Inferior parietal cortex (tissue), 1 donor: ENCODE data around the gene ANO10.

Experiments
- DNase-seq: peaks from one replicate; pipeline ENCODE4 v3.0.0-alpha.2; 2016; ENCODE audit errors: extremely low spot score

The ANO10 gene

DNA sequence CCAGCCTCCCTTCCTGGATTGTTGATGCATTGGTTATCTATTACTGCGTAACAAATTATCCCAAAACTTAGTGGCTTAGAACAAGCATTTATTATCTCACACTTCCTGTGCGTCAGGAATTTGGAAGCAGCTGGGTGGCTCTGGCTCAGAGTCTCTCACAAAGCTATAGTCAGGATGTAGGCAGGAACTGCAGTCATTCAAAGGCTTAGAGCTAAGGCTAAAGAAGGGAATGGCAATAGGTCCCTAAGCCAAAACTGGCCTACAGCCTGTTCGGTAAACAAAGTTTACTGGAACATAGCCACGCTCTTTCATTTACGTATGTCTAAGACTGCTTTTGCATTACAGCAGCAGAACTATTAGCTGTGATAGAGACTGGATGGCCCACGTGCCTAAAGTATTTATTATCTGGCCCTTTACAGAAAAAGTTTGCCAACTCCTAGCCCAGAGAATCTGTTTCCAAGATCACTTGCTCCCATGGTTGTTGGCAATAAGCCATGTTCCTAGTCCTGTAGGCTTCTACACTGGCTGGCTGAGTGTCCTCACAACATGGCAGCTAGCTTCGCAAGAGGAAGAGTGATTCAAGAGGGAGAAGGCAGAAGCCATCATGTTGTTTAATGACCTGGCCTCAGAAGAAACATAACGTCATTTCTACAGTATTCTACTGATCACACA lies 203.1 kb downstream of the ANO10 start:
- DNase-seq, result no peak

GRCh38 chr3:43417133-43417532 lies 204.7 kb downstream of the ANO10 start:
- no peak for DNase-seq

- no peak for DNase-seq
Observed at GRCh38 chr3:43415088-43415487, 206.7 kb downstream of the ANO10 start.

- DNase-seq, result no peak
Observed at GRCh38 chr3:43413676-43414368, 208.0 kb downstream of the ANO10 start.

DNA sequence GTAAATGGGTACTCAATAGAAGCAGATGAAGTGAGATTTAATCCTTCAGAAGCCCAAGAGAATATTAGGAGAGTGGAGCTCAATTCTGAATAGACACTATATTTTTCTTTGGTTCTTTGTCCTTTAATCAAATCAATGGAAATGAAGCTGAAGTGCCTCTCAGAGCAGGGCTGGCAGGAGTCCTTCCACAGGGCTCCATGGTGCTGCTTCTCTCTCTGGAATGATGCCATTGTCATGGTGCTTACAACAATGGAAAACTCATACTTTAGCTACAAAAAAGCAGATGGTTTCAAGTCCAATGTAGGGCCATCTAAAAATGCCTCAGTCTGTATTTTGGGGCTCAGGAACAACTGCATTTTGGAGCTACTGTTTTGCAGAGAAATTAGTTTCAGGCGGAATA lies 210.4 kb downstream of the ANO10 start:
- DNase-seq, result peak; percentile 64

- no peak for DNase-seq
Observed at GRCh38 chr3:43410592-43410991, 211.2 kb downstream of the ANO10 start.

GRCh38 chr3:43409506-43409905 lies 212.3 kb downstream of the ANO10 start:
- DNase-seq, result no peak

- peak; percentile 39 for DNase-seq
Observed at GRCh38 chr3:43406643-43407023, 215.2 kb downstream of the ANO10 start.

- peak; percentile 59 for DNase-seq
Observed at GRCh38 chr3:43405888-43406642, 215.7 kb downstream of the ANO10 start.

GRCh38 chr3:43400781-43401730 lies 220.8 kb downstream of the ANO10 start:
- no peak for DNase-seq

DNA sequence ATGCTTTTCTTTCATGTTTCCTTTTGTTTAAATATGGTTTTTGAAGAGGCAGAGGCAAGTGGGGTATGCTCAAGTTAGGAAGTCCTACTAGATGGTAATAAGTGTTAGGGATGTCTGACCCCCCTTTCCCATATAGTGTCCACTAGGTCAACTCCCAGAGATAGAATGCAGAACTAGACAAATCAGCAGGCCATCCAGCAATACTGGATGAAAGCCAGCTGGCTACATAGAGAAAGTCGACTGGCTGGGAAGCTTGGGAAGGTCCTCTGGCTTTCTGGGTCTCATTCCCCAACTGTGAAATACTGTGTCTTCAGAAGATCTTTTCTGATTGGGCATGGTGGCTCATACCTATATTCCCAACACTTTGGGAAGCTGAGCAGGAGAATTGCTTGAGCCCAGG lies 221.6 kb downstream of the ANO10 start:
- no peak for DNase-seq

- no peak for DNase-seq
Observed at GRCh38 chr3:43399034-43399433, 222.8 kb downstream of the ANO10 start.

- DNase-seq, result no peak
Observed at GRCh38 chr3:43394041-43394554, 227.7 kb downstream of the ANO10 start.

GRCh38 chr3:43391621-43392020 lies 230.2 kb downstream of the ANO10 start:
- DNase-seq, result no peak

GRCh38 chr3:43390255-43390588 lies 231.6 kb downstream of the ANO10 start:
- DNase-seq, result no peak

GRCh38 chr3:43389388-43390254 lies 232.2 kb downstream of the ANO10 start:
- no peak for DNase-seq

GRCh38 chr3:43388915-43389314 lies 232.9 kb downstream of the ANO10 start:
- DNase-seq, result no peak

- DNase-seq, result no peak
Observed at GRCh38 chr3:43388175-43388574, 233.6 kb downstream of the ANO10 start.

GRCh38 chr3:43379343-43379742 lies 242.5 kb downstream of the ANO10 start:
- DNase-seq, result no peak

- no peak for DNase-seq
Observed at GRCh38 chr3:43378066-43378935, 243.5 kb downstream of the ANO10 start.
